GM21786 (cell line): ENCODE data around the gene ANO6.

Experiments
- ATAC-seq: cut with Tn5 transposase; IDR thresholded peaks from one replicate; pipeline ENCODE4 v1.9.1; 2021; ENCODE audit not compliant: unreplicated experiment

Gene ANO6

GRCh38 chr12:45212064-45212463 is 3.8 kb upstream of the ANO6 start:
- ATAC-seq: no peak

- no peak for ATAC-seq
These were observed 2.8 kb upstream of the ANO6 start for GRCh38 chr12:45213107-45213506.

GRCh38 chr12:45214071-45214470 is 1.8 kb upstream of the ANO6 start:
- no peak for ATAC-seq

- no peak for ATAC-seq
These were observed 1.0 kb upstream of the ANO6 start for GRCh38 chr12:45214749-45215418.

- ATAC-seq: peak; percentile 34
These were observed 511 bp downstream of the ANO6 start for GRCh38 chr12:45216230-45216982.

GRCh38 chr12:45216983-45217485 is 1.1 kb downstream of the ANO6 start:
- ATAC-seq: no peak

GRCh38 chr12:45217846-45218245 is 2.0 kb downstream of the ANO6 start:
- ATAC-seq: no peak

- ATAC-seq: no peak
These were observed 3.7 kb downstream of the ANO6 start for GRCh38 chr12:45219621-45220020.

- no peak for ATAC-seq
These were observed 4.6 kb downstream of the ANO6 start for GRCh38 chr12:45220363-45220931.

- no peak for ATAC-seq
These were observed 5.1 kb downstream of the ANO6 start for GRCh38 chr12:45220969-45221368.

GRCh38 chr12:45223868-45224267 is 8.0 kb downstream of the ANO6 start:
- ATAC-seq: no peak

GRCh38 chr12:45224311-45224710 is 8.4 kb downstream of the ANO6 start:
- ATAC-seq: no peak

- ATAC-seq: no peak
These were observed 10.1 kb downstream of the ANO6 start for GRCh38 chr12:45226021-45226420.

GRCh38 chr12:45227316-45228067 is 11.6 kb downstream of the ANO6 start:
- ATAC-seq: no peak

GRCh38 chr12:45231515-45232145 is 15.7 kb downstream of the ANO6 start:
- no peak for ATAC-seq

GRCh38 chr12:45232146-45232755 is 16.4 kb downstream of the ANO6 start:
- no peak for ATAC-seq

GRCh38 chr12:45232756-45233372 is 17.0 kb downstream of the ANO6 start:
- ATAC-seq: peak; percentile 50

- ATAC-seq: no peak
These were observed 18.4 kb downstream of the ANO6 start for GRCh38 chr12:45234139-45234865.
